Stomach (tissue), 9 donors: ENCODE data around the gene DPP10. TPM values are rescaled to one million over a fixed set of nuclear protein-coding genes. Genes with fewer than 3 reads are reported as not detected.

Experiments
- DNase-seq, 2 donors: peaks; one replicate each; pipeline versions ENCODE4 v3.0.0 to v3.0.0-alpha.2; 2013 to 2019
- H3K27ac ChIP-seq, 5 donors: fragments of 200-600 bp in 4 of 5; sonication (generic) in 4 of 5; one replicate each; pipeline ENCODE4 v1.5.1; 2013 to 2019; ENCODE audit warnings: mild to moderate bottlenecking in 1 of 5, moderate library complexity in 1 of 5
- H3K27me3 ChIP-seq, 3 donors: fragments of 200-600 bp; sonication (generic); one replicate each; pipeline ENCODE4 v1.5.1; 2017 to 2019; ENCODE audit warnings: mixed run types in 1 of 3
- H3K36me3 ChIP-seq, 4 donors: fragments of 200-600 bp; sonication (generic); 1 replicate in 3 of 4; 2 replicates in 1 of 4; pipeline ENCODE4 v1.5.1; 2016 to 2019
- H3K4me1 ChIP-seq, 4 donors: fragments of 200-600 bp; sonication (generic); one replicate each; pipeline ENCODE4 v1.5.1; 2016 to 2019
- H3K4me3 ChIP-seq, 4 donors: fragments of 200-600 bp; sonication (generic) in 3 of 4; one replicate each; pipeline ENCODE4 v1.5.1; 2016 to 2019; ENCODE audit warnings: mild to moderate bottlenecking in 1 of 4
- H3K9me3 ChIP-seq, 4 donors: fragments of 200-600 bp; sonication (generic); one replicate each; pipeline ENCODE4 v1.5.1; 2016 to 2019
- CTCF ChIP-seq, 7 experiments: fragments of 450-650 bp in 4 of 7; fragments of 200-600 bp in 3 of 7; sonication (generic) in 3 of 7; IDR thresholded peaks; one replicate each; pipeline ENCODE4 v1.5.1; 2016 to 2019; ENCODE audit warnings: antibody characterized with exemption in 7 of 7, control low read depth in 2 of 7, mild to moderate bottlenecking in 1 of 7
- EP300 ChIP-seq: sonication (generic); formaldehyde crosslinking; IDR thresholded peaks from one replicate; pipeline ENCODE4 v1.6.1; 2017; ENCODE audit warnings: antibody characterized with exemption
- POLR2A ChIP-seq, 4 donors: fragments of 450-650 bp; IDR thresholded peaks; one replicate each; pipeline ENCODE4 v1.6.1; 2016; ENCODE audit warnings: antibody characterized with exemption in 4 of 4, control low read depth in 2 of 4, mild to moderate bottlenecking in 1 of 4, moderate library complexity in 1 of 4
- POLR2AphosphoS5 ChIP-seq, 3 donors: sonication (generic); formaldehyde crosslinking; IDR thresholded peaks; one replicate each; pipeline ENCODE4 v1.6.1; 2016; ENCODE audit warnings: antibody characterized with exemption in 3 of 3
- WGBS, 5 donors: extraction: QIAGEN DNeasy Blood & Tissue Kit in 3 of 5; methylation state at CpG; one replicate each; pipeline versions ENCODE4 v1.1.5 to v1.1.7; 2013 to 2018; 5-methylcytosine and 5-hydroxymethylcytosine counted together
- intact Hi-C: fragments of 100-400 bp; cut with DNase I; formaldehyde crosslinking; loops from one replicate; pipeline ENCODE4 v1.15.1; 2023; ENCODE audit warnings: low total_unique reads
- polyA plus RNA-seq, 3 donors: library from polyadenylated mRNA; stranded (reverse); fragments of 200-250 nt; gene quantifications; one replicate each; pipeline ENCODE4 v1.2.3, GENCODE V29; 2013
- total RNA-seq, 5 donors: library from RNA; depleted of rRNA; stranded (reverse); fragments of >200 nt; gene quantifications; one replicate each; pipeline versions ENCODE4 v1.1.0 to v1.2.3, GENCODE V29; 2014 to 2016
- donor health status: healthy with polysubstance abuse.
- donor health status: Bipolar disorder and iron deficiency.
- donor health status: healthy.

The DPP10 gene
- total and polyA plus RNA-seq, 8 donors: 0.18 to 15.6 (median 2.0) TPM; not detected in 1

GRCh38 chr2:115848192-115848591 lies 1405.8 kb downstream of the DPP10 start:
- Histone ChIP-seq H3K27me3 (no peaks in the 10 kb centered on the region), H3K9me3 (peaks cover 0 to 12% (median 2%) of the 10 kb centered on the region in 4 donors), H3K4me1 (no peaks in the 10 kb centered on the region), H3K36me3 (no peaks in the 10 kb centered on the region), H3K27ac (no peak overlapping the region), H3K4me3 (no peak overlapping the region)
- no peak for DNase-seq
- 91 to 93% (median 93%) methylated on average over 14 of the region's 14 CpGs for WGBS, 5 donors
- TF ChIP-seq POLR2A (IDR thresholded peaks at IDR 0.05): no peak
- TF ChIP-seq EP300: no peak
- TF ChIP-seq POLR2AphosphoS5 (IDR thresholded peaks at IDR 0.05): no peak
- TF ChIP-seq CTCF (IDR thresholded peaks at IDR 0.05): no peak
- intact Hi-C loops: no loop called here

- intact Hi-C loops: no loop called here
- DNase-seq: no peak
- H3K36me3 ChIP-seq: no peaks in the 10 kb centered on the region
- H3K4me3 ChIP-seq: no peak overlapping the region
- H3K4me1 ChIP-seq: no peaks in the 10 kb centered on the region
- no peaks in the 10 kb centered on the region for H3K27me3 ChIP-seq
- no peak overlapping the region for H3K27ac ChIP-seq
- H3K9me3 ChIP-seq: no peaks in the 10 kb centered on the region
- TF ChIP-seq EP300: no peak
- no peak for TF ChIP-seq POLR2AphosphoS5 (IDR thresholded peaks at IDR 0.05)
- no peak for TF ChIP-seq CTCF (IDR thresholded peaks at IDR 0.05)
- no peak for TF ChIP-seq POLR2A (IDR thresholded peaks at IDR 0.05)
Observed at GRCh38 chr2:115867024-115867423, 1424.6 kb downstream of the DPP10 start.

GRCh38 chr2:115874427-115874826 lies 1432.0 kb downstream of the DPP10 start:
- Histone ChIP-seq H3K9me3 (peaks cover 0 to 3% (median 0%) of the 10 kb centered on the region in 4 donors), H3K27ac (no peak overlapping the region), H3K4me1 (no peaks in the 10 kb centered on the region), H3K27me3 (no peaks in the 10 kb centered on the region), H3K4me3 (no peak overlapping the region), H3K36me3 (no peaks in the 10 kb centered on the region)
- TF ChIP-seq CTCF (IDR thresholded peaks at IDR 0.05) (no peak), POLR2AphosphoS5 (IDR thresholded peaks at IDR 0.05) (no peak), EP300 (no peak), POLR2A (IDR thresholded peaks at IDR 0.05) (no peak)
- WGBS, 5 donors: 55 to 76% (median 70%) methylated on average over 3 of the region's 3 CpGs
- DNase-seq: no peak
- intact Hi-C loops: no loop called here

GRCh38 chr2:115880558-115880957 lies 1438.1 kb downstream of the DPP10 start:
- Histone ChIP-seq H3K27me3 (no peaks in the 10 kb centered on the region), H3K9me3 (peaks cover 0 to 6% (median 0%) of the 10 kb centered on the region in 4 donors), H3K36me3 (no peaks in the 10 kb centered on the region), H3K4me3 (no peak overlapping the region), H3K27ac (no peak overlapping the region), H3K4me1 (no peaks in the 10 kb centered on the region)
- TF ChIP-seq EP300: no peak
- no peak for TF ChIP-seq POLR2AphosphoS5 (IDR thresholded peaks at IDR 0.05)
- no peak for TF ChIP-seq CTCF (IDR thresholded peaks at IDR 0.05)
- no peak for TF ChIP-seq POLR2A (IDR thresholded peaks at IDR 0.05)
- intact Hi-C loops: no loop called here
- no peak for DNase-seq
- 81 to 97% (median 94%) methylated on average over 1 of the region's 1 CpG for WGBS, 5 donors
